ENCODE data around the gene ACSL6.

ACSL6 gene

DNA sequence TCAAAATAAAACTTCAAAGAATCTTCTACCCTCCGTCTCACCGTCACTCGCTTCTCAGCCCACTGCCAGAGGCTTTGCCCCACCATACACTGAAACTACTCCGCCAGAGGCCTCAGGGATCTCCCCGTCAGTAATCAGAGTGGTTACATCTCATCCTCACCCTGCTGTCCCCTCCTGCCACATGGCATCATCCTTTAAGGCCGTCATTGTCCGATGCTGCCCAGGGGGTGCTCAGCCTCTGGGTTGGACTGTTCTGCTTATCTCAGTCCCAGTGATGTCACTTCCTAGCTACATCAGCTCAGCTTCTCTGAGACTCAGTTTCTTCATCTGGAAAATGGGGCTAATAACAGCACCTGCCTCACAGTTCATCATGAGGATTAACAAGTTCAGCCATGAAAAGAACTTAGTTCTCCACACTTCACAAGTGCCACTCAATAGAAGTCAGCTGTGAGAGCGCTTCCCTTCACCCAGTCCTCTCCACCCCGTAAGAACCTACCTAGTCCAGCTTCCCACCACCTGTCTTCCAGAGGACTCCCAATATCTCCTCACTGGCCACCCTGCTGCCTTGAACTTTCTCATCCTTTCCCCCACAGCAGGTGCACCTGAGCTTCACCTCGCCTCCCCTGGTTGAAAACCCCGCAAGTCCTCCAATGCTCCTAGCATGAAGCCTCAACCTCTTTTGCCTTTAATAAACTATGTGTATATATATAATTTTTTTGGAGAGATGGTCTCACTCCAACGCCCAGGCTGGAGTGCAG is 46.2 kb upstream of the ACSL6 start:
- Histone ChIP-seq H3F3A (ENCODE audit: low read depth) (no peaks in the 10 kb centered on the region), H3K27me3 (ENCODE audit: insufficient read depth, low read length, poor library complexity, severe bottlenecking) (no peaks in the 10 kb centered on the region), H3K4me1 (ENCODE audit: insufficient read depth, low read length, poor library complexity, severe bottlenecking) (peaks cover 29% of the 10 kb centered on the region), H4K20me1 (ENCODE audit: insufficient read depth, low read length, poor library complexity, severe bottlenecking) (no peaks in the 10 kb centered on the region), H3K9me2 (replicated peaks; ENCODE audit: low read depth, low read length) (no peaks in the 10 kb centered on the region), H3K79me2 (ENCODE audit: insufficient read depth, low read length) (no peaks in the 10 kb centered on the region), H3K9me3 (ENCODE audit: insufficient read depth, low read depth, low read length) (no peaks in the 10 kb centered on the region), H3K4me3 (ENCODE audit: low read length, poor library complexity, severe bottlenecking) (no peak overlapping the region), H3K9ac (ENCODE audit: low read depth, low read length, poor library complexity, severe bottlenecking) (no peak overlapping the region), H3K36me3 (ENCODE audit: insufficient read depth, low read length) (no peaks in the 10 kb centered on the region), H2AFZ (ENCODE audit: low read length) (no peak overlapping the region), H3K4me2 (ENCODE audit: low read depth, low read length, poor library complexity, severe bottlenecking) (no peak overlapping the region)
- TF ChIP-seq, protein P1, sequence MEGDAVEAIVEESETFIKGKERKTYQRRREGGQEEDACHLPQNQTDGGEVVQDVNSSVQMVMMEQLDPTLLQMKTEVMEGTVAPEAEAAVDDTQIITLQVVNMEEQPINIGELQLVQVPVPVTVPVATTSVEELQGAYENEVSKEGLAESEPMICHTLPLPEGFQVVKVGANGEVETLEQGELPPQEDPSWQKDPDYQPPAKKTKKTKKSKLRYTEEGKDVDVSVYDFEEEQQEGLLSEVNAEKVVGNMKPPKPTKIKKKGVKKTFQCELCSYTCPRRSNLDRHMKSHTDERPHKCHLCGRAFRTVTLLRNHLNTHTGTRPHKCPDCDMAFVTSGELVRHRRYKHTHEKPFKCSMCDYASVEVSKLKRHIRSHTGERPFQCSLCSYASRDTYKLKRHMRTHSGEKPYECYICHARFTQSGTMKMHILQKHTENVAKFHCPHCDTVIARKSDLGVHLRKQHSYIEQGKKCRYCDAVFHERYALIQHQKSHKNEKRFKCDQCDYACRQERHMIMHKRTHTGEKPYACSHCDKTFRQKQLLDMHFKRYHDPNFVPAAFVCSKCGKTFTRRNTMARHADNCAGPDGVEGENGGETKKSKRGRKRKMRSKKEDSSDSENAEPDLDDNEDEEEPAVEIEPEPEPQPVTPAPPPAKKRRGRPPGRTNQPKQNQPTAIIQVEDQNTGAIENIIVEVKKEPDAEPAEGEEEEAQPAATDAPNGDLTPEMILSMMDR (conservative IDR thresholded peaks at IDR 0.05; ENCODE audit: low read length): no peak
- TF ChIP-seq EZH2phosphoT487 (IDR thresholded peaks at IDR 0.05; ENCODE audit: borderline replicate concordance): no peak

DNA sequence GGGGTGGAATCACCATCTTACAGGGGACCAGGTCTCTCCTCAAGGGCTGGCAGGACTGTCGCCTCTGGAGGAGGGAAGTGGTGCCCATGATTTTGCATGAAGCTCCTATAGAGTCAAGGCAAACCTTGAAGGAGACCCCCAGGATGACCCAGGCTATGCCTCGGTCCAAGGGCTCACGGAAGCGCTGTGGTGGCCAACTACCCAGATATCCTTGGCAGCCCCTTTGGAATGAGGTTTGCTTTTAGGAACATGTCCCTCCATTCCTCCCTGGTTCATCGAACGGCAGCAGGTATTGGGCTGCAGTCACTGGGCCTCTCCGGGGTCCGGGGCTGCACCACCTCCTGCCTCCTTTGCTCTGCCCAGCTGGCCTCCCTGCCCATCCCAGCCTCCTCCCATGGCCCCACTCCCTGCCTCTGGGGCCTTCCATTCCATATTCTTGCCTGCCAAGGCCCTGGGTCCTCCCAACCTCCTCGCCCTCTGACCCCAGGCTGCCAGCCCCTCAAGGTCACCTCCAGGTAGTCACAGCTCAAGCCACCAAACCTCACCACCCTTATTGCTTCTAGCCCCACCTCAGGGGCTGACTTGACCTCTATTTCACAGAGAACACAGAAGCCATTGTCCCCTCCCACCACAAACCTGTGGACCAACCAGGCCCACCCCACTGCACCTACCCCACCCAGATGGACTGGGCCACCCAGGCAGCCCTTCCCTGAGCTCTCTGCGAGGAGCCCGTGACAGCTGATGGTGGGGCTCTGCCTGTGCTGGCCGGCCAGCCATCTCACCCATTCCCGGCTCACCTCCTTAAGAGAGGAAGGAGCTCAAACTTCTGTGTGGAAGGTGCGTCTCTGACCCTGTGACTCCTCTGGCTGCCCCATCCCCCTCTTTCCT is 45.4 kb upstream of the ACSL6 start:
- Histone ChIP-seq H3K27me3 (ENCODE audit: insufficient read depth, low read length, poor library complexity, severe bottlenecking) (no peaks in the 10 kb centered on the region), H3K9ac (ENCODE audit: low read depth, low read length, poor library complexity, severe bottlenecking) (no peak overlapping the region), H3F3A (ENCODE audit: low read depth) (no peaks in the 10 kb centered on the region), H3K4me2 (ENCODE audit: low read depth, low read length, poor library complexity, severe bottlenecking) (no peak overlapping the region), H3K79me2 (ENCODE audit: insufficient read depth, low read length) (no peaks in the 10 kb centered on the region), H3K4me3 (ENCODE audit: low read length, poor library complexity, severe bottlenecking) (no peak overlapping the region), H2AFZ (ENCODE audit: low read length) (no peak overlapping the region), H3K9me2 (replicated peaks; ENCODE audit: low read depth, low read length) (no peaks in the 10 kb centered on the region), H3K9me3 (ENCODE audit: insufficient read depth, low read depth, low read length) (no peaks in the 10 kb centered on the region), H4K20me1 (ENCODE audit: insufficient read depth, low read length, poor library complexity, severe bottlenecking) (no peaks in the 10 kb centered on the region), H3K36me3 (ENCODE audit: insufficient read depth, low read length) (no peaks in the 10 kb centered on the region), H3K4me1 (ENCODE audit: insufficient read depth, low read length, poor library complexity, severe bottlenecking) (peaks cover 29% of the 10 kb centered on the region)
- no peak for TF ChIP-seq EZH2phosphoT487 (IDR thresholded peaks at IDR 0.05; ENCODE audit: borderline replicate concordance)
- TF ChIP-seq, protein P1 (conservative IDR thresholded peaks at IDR 0.05; ENCODE audit: low read length): no peak

DNA sequence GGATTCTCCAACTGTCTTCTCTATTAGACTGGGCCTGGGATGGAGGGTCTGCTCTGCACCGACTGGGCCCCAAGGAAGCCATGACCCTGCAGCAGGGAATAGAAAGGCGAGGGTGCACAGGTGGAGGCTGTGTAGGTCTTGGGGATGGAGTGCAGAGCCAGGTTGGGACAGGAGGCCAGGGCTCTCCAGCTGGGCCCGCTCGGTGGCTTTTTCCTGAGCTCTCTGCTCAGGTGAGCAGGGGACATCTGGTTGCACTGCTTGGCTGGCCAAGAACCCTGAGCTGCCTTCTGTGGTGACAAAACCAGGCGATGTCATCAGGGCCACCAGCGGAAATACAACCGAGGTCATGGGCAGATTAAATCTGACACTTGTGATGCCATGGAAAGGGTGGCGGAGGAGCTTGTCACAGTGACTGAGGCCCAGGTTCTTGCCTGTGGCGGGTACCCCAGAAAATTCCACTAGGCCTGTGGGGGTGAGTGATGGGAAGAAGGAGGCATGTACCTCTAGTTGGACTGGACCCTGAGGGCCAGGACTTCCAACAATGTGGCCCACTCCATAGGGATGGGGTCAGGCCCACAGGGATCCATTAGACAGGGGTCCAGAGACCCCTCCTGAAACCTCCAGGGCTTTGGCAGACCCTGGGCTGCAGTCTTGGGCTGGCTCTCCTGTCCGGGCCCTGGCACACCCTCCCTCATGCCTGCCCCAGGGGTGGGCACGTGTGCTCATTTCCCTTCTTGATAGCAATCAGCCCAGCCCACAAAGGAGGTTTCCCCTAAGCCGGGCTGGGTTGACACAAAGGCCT is 44.6 kb upstream of the ACSL6 start:
- Histone ChIP-seq H3K9ac (ENCODE audit: low read depth, low read length, poor library complexity, severe bottlenecking) (peak overlapping the region; percentile 39), H3K4me3 (ENCODE audit: low read length, poor library complexity, severe bottlenecking) (no peak overlapping the region), H3K9me3 (ENCODE audit: insufficient read depth, low read depth, low read length) (no peaks in the 10 kb centered on the region), H4K20me1 (ENCODE audit: insufficient read depth, low read length, poor library complexity, severe bottlenecking) (no peaks in the 10 kb centered on the region), H3F3A (ENCODE audit: low read depth) (no peaks in the 10 kb centered on the region), H3K4me1 (ENCODE audit: insufficient read depth, low read length, poor library complexity, severe bottlenecking) (peaks cover 29% of the 10 kb centered on the region), H2AFZ (ENCODE audit: low read length) (peak overlapping the region; percentile 73; the same call in 1 of the 2 replicates), H3K27me3 (ENCODE audit: insufficient read depth, low read length, poor library complexity, severe bottlenecking) (no peaks in the 10 kb centered on the region), H3K9me2 (replicated peaks; ENCODE audit: low read depth, low read length) (no peaks in the 10 kb centered on the region), H3K79me2 (ENCODE audit: insufficient read depth, low read length) (no peaks in the 10 kb centered on the region), H3K36me3 (ENCODE audit: insufficient read depth, low read length) (no peaks in the 10 kb centered on the region), H3K4me2 (ENCODE audit: low read depth, low read length, poor library complexity, severe bottlenecking) (peak overlapping the region; percentile 65)
- TF ChIP-seq EZH2phosphoT487 (IDR thresholded peaks at IDR 0.05; ENCODE audit: borderline replicate concordance): no peak
- TF ChIP-seq, protein P1 (conservative IDR thresholded peaks at IDR 0.05; ENCODE audit: low read length): no peak

Measured in Loucy (cell line).